NCI-H2107 treated with DMSO at 0.1 percent for 48 hours (cell line): ENCODE measurements around the gene FLNC.

ENCODE experiments used
- DNase-seq: peaks from one replicate; lab custom pipeline; 2025; ENCODE audit not compliant: unreplicated experiment; lab: John Stamatoyannopoulos, UW

The FLNC gene

DNA sequence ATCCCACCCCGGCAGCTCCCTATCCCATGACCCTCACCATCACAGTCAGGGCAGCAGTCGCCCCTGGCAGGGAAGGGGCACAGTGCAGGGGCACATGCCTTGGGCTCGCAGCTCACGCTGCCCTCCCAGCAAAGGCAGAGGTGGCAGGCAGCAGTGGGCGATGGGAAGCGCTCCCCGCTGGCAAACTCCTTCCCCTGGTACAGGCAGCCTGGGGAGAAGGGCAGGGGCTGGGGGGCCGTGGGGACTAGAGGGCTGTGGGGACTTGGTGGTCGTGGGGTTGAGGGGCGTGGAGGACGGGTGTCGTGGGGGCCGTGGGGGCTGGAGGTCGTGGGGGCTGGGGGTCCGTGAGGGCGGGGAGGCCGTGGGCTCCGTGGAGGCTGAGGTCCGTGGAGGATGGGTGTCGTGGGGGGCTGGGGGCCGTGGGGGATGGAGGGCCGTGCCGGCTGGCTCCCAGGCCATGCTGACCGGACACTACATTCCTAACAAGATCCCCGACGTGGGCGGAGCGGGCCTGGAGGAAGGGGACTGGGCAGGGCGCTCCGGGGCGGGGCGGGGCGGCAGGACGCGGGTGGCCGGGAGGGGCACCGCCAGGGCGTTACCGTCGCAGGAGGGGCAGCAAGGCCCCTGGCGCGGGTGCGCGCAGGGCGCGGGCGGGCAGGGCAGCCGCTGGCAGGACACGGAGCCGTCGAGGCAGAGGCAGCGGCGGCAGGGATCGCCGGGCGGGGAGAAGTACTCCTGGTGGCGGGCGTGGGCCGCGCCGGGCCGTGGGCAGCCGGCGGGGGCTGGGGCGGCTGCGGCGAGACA is 60.3 kb downstream of the FLNC start:
- DNase-seq = no peak

GRCh38 chr7:128891110-128891941 is 61.1 kb downstream of the FLNC start:
- no peak for DNase-seq

DNA sequence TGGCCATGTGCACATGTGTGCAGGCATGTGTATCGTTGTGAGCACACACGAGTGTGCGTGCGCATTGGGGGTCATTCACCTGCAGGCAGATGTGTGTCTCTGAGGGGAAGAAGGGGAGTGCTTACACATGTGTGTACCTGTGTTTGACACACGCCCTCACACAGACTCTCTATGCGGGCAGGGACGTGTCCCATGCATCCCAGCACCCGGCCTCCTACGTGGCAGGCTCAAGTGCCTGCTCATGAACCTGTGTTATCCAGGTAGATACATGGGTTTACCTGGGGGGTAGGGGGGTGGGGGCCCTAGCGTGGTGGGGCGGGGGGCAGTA is 61.7 kb downstream of the FLNC start:
- DNase-seq = no peak

GRCh38 chr7:128892521-128893250 is 62.5 kb downstream of the FLNC start:
- DNase-seq = no peak

- no peak for DNase-seq
Measured at GRCh38 chr7:128893251-128894100, 63.3 kb downstream of the FLNC start.

GRCh38 chr7:128894101-128894440 is 63.9 kb downstream of the FLNC start:
- DNase-seq = no peak

DNA sequence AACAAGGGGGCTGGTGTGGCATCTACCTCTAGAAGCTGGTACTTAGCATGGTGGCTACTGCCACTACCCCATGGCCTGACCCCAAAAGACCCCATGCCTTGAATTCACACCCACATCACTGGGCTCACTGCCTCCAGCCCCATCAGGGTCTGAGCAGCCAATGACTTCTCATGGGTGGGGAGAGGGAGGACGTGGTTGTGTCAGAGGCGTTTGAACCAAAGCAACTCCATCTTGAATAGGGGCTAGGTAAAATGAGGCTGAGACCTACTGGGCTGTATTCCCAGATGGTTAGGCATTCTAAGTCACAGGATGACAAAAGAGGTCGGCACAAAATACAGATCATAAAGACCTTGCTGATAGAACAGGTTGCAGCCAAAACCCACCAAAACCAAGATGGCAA is 65.1 kb downstream of the FLNC start:
- DNase-seq = no peak

DNA sequence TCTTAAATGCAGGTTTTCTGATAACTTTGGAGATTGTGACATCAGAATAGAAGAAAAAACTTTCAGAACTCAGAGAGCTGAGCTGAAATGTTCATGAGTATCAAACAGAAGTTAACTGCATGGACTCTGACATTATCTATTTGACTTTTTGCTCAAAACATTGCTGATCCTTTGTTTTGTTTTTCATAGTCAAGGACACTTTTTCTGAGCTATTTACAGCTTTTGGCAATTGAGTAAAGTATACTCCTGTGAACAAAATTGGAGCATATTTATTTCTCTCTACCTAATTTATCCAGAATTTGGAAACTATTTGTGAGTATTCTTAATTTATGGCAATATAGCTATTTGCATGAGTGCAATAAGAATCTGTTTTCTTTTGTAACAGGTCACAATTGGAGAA is 69.2 kb downstream of the FLNC start:
- no peak for DNase-seq

DNA sequence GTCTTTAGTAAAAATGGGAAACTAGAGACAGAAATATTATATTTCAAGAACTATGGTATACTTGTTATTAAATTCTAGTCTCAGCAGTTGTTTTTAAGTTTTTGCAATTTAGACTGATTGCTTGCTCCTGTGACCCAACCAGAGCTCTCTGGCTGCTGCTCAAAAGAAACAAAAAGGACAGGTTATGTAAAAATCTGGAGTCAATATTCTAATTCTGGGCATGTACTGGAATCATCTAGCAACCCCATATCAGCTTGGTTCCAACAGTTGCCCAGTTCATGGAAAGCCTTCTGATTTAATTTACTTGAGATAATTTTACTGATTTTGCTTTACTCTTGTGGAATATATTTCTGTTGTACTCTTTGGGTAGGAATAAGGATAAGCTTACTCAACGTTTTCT is 70.0 kb downstream of the FLNC start:
- DNase-seq = no peak

GRCh38 chr7:128902761-128903585 is 72.8 kb downstream of the FLNC start:
- no peak for DNase-seq

DNA sequence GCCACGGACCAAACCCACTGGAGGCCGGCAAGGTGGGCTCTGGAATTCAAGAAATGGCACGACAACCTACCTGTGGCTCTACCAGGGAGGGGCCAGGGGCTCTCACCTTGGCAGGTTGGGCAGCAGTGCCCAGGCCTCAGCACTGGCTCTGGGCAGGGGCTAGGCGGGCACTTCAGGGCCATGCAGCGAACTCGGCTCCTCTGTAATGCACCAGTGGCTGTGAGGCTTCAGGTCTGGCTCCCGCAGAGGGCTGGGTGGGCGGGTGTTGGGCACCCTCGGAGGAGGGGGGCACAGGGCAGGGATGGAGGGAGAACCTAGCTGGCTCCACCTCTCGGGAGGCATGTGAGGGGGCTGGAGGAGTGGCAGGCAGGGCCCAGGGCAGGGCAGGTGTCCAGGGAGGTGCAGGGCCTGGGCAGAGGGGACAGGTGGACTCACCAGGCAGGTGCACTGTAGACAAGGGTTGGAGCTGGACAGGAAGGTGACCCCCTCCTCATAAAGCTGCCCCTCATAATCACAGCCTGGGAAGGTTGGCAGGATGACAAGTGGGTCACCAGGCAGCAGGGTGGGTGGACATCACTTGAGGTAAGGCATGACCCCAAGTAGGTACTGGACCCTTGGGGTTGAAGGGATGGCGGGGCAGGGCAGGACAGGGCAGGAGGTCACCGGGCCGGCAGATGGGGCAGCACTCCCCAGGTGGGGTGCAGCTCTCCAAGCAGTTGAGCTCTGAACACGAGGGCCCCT is 73.6 kb downstream of the FLNC start:
- DNase-seq = no peak

DNA sequence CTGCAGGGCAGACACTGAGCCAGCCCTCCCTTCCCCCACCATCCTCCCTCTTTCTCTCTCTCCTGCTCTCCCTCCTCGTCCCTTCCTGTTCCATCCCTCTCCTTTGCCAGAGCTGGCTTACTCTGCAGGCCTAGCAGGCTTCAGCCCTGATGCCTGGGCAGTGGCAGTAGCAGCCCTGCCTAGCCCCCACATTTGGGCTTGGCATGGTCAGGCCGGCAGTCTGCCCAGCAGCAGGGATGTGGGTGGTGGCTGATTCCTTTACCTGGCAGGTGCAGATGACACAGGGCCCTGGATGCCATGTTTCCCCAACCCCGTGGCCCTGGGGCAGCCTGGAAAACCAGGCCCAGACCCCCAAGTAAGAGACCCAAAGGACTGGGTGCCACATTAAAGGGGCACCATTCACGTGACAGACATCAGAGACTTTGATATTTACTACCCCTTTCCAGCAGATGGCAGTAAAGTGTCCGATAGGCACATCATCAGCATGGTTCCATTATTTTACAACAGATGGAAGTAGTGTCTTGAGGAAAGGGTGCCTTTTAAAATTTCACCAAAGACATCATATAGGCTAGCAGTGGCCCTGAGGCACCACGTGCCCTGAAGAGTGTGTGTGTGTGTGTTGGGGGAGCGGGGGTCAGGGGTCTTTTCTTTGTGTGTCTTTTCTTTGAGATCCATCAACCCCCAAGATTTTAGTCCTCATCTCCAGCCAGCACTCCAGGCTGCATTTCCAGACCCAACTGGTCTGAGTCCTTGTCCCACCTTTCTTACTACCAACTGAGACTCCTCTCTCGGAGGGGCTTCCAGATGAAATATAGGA is 74.4 kb downstream of the FLNC start:
- peak; percentile 50 for DNase-seq

- DNase-seq = no peak
Measured at GRCh38 chr7:128906001-128906765, 76.0 kb downstream of the FLNC start.

DNA sequence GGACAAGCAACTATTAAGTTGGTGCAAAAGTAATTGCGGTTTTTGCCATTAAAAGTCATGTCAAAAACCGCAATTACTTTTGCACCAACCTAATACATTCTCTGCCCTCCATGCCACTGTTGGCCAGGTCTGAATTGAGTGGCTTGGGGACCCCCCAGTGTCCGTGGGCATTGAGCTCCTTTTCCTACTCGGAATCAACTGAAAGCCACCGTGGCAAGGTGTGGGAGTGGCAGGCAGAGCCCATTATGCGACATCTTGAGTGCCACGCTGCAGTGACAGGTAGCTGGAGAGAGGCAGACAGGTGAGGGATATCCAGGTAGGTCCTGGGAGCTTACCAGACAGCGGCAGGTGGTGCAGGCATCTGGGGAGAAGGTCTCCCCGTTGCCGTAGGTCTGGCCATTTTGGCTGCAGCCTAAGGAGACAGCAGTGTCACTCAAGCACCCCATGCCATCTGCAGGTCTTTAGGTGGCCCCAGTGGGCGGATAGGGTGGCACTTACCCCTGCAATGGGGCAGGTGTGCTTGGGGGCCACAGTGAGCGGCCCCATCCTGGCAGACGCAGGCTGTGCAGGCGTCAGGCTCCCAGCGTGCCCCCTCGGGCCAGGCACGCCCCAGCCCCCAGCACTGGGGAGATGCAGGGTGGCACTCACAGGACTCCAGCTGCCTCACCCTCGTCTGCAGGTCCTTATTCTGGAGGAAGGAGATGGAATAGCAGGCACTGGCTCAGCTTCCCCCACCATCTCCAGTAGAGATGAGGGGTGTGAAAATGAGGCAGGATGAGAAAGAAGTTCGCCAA is 76.8 kb downstream of the FLNC start:
- DNase-seq = no peak
